GM13976 (cell line): ENCODE measurements around the gene CFAP46.

ENCODE experiments used
- DNase-seq: peaks from one replicate; pipeline ENCODE4 v3.0.0; 2012; ENCODE audit warnings: low spot score
- CTCF ChIP-seq: IDR thresholded peaks from 2 replicates; pipeline ENCODE4 v1.5.1; 2012; ENCODE audit warnings: borderline replicate concordance, mild to moderate bottlenecking; ENCODE audit not compliant: insufficient read depth; ENCODE audit errors: extremely low read depth, missing control alignments, control extremely low read depth
- in situ Hi-C: fragments of 300-500 bp; cut with MboI; formaldehyde crosslinking; loops from one replicate; pipeline ENCODE4 v1.12.0; 2022; ENCODE audit warnings: low sequenced_read_pairs, mixed read lengths, inconsistent platforms; ENCODE audit not compliant: unreplicated experiment

Gene CFAP46

GRCh38 chr10:132948351-132948750 is 6.0 kb upstream of the CFAP46 start:
- DNase-seq, result peak; percentile 6
- in situ Hi-C loops, result no loop called here
- no peak for TF ChIP-seq CTCF

DNA sequence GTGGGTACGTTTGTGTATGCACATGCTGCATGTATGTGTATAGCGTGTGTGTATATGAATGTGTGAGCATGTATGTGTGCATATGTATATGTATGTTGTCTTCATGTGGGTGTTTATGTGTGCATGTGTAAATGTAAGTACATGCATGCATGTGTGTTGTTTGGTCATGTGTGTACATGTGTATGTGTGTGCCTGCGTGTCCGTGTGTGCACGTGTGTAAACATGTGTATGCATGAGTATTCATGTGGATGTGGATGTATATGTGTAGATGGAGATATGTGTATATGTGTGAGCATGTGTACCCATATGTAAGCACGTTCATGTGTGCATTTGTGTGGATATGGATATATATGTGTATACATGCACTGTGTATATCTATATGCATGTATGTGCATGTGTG is 5.5 kb upstream of the CFAP46 start:
- no peak for DNase-seq
- no peak for TF ChIP-seq CTCF
- in situ Hi-C loops, result no loop called here

DNA sequence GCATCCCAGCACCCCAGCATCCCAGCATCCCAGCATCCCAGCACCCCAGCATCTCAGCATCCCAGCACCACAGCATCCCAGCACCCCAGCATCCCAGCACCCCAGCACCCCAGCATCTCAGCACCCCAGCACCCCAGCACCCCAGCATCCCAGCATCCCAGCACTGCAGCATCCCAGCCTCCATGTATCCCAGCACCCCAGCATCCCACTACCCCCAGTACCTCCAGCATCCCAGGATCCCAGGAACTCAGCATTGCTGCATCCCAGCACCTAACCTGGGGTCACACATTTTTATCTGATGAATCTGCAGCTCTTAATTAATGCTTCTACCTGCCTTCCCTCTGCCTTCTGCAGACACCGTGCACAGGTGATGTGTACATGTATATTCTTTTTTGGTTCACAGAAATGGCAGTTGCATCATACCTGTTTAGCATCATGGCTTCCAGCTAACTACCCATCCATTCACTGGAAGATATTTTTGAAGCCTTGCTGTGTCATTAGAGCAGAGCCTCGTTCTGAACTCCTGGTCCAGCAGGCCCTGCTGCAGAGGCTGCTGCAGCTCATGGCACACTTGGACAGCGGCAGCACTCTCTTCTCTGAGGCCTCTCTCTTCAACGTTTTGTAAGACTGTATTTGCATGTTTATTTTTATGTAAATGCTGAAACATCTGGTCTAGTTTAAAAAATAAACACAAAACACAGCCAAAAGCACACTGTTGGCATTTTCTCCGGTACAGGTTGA is 4.6 kb upstream of the CFAP46 start:
- DNase-seq, result no peak
- in situ Hi-C loops, result no loop called here

GRCh38 chr10:132946311-132946710 is 3.9 kb upstream of the CFAP46 start:
- no peak for DNase-seq
- TF ChIP-seq CTCF, result no peak
- in situ Hi-C loops, result no loop called here

More for the DNA sequence above, 4.6 kb upstream of the CFAP46 start:
- TF ChIP-seq CTCF, result no peak

DNA sequence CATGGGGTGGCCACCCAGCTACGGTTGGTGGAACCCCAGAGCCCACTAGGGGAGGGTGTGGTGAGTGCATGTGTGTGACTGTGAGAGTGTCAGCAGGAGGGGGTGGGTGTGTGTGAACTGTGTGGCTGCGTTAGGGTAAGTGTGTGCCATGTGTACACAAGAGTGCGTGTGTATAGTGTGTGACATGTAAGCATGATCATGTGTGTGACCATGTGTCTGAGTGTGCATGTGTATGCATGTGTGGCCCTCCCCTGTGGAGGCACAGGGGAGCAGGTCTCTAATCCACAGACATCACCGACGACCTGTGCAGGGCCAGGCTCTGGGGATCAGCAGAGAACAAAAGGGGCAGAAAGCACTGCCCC is 3.5 kb upstream of the CFAP46 start:
- no peak for DNase-seq
- in situ Hi-C loops, result no loop called here
- TF ChIP-seq CTCF, result no peak

- DNase-seq, result no peak
- no peak for TF ChIP-seq CTCF
- in situ Hi-C loops, result no loop called here
Observed at GRCh38 chr10:132945125-132945893, 2.9 kb upstream of the CFAP46 start.
